ENCODE data around the gene CHCHD3. TPM values are rescaled to one million over a fixed set of nuclear protein-coding genes. Genes with fewer than 3 reads are reported as not detected.

CHCHD3 gene
- total RNA-seq, 2 donors from 2014 or later: 36.1 to 43.0 TPM

- H3K4me1 ChIP-seq (ENCODE audit: control insufficient read depth in 1 of 2, low read depth in 2 of 2): no peaks in the 10 kb centered on the region
- no peaks in the 10 kb centered on the region for H3K9me3 ChIP-seq
- no peak overlapping the region for H3K4me3 ChIP-seq
- no peak overlapping the region for H3K27ac ChIP-seq
- H3K36me3 ChIP-seq: no peaks in the 10 kb centered on the region
- DNase-seq (ENCODE audit: low spot score) (no peak), ATAC-seq (ENCODE audit: insufficient number of reproducible peaks, low FRiP score, low read depth) (no peak)
- no peaks in the 10 kb centered on the region for H3K27me3 ChIP-seq (replicated peaks; ENCODE audit: insufficient read depth)
- TF ChIP-seq CTCF (IDR thresholded peaks at IDR 0.05): no peak
Measured at GRCh38 chr7:132866551-132866950, 215.3 kb downstream of the CHCHD3 start.

GRCh38 chr7:132866144-132866531 is 215.8 kb downstream of the CHCHD3 start:
- DNase-seq (ENCODE audit: low spot score) (no peak), ATAC-seq (ENCODE audit: insufficient number of reproducible peaks, low FRiP score, low read depth) (no peak)
- Histone ChIP-seq H3K4me3 (no peak overlapping the region), H3K4me1 (ENCODE audit: control insufficient read depth in 1 of 2, low read depth in 2 of 2) (no peaks in the 10 kb centered on the region), H3K9me3 (no peaks in the 10 kb centered on the region), H3K27me3 (replicated peaks; ENCODE audit: insufficient read depth) (no peaks in the 10 kb centered on the region), H3K36me3 (no peaks in the 10 kb centered on the region), H3K27ac (no peak overlapping the region)
- no peak for TF ChIP-seq CTCF (IDR thresholded peaks at IDR 0.05)

- Histone ChIP-seq H3K27ac (no peak overlapping the region), H3K4me3 (no peak overlapping the region), H3K27me3 (replicated peaks; ENCODE audit: insufficient read depth) (no peaks in the 10 kb centered on the region), H3K36me3 (no peaks in the 10 kb centered on the region), H3K4me1 (ENCODE audit: control insufficient read depth in 1 of 2, low read depth in 2 of 2) (no peaks in the 10 kb centered on the region), H3K9me3 (no peaks in the 10 kb centered on the region)
- DNase-seq (ENCODE audit: low spot score) (no peak), ATAC-seq (ENCODE audit: insufficient number of reproducible peaks, low FRiP score, low read depth) (no peak)
- no peak for TF ChIP-seq CTCF (IDR thresholded peaks at IDR 0.05)
Measured at GRCh38 chr7:132865366-132866143, 216.3 kb downstream of the CHCHD3 start.

GRCh38 chr7:132861940-132862554 is 219.8 kb downstream of the CHCHD3 start:
- no peak for TF ChIP-seq CTCF (IDR thresholded peaks at IDR 0.05)
- H3K9me3 ChIP-seq: no peaks in the 10 kb centered on the region
- no peaks in the 10 kb centered on the region for H3K36me3 ChIP-seq
- DNase-seq (ENCODE audit: low spot score) (no peak), ATAC-seq (ENCODE audit: insufficient number of reproducible peaks, low FRiP score, low read depth) (no peak)
- no peak overlapping the region for H3K27ac ChIP-seq
- no peaks in the 10 kb centered on the region for H3K4me1 ChIP-seq (ENCODE audit: control insufficient read depth in 1 of 2, low read depth in 2 of 2)
- no peaks in the 10 kb centered on the region for H3K27me3 ChIP-seq (replicated peaks; ENCODE audit: insufficient read depth)
- H3K4me3 ChIP-seq: no peak overlapping the region

- Histone ChIP-seq H3K4me1 (ENCODE audit: control insufficient read depth in 1 of 2, low read depth in 2 of 2) (no peaks in the 10 kb centered on the region), H3K9me3 (no peaks in the 10 kb centered on the region), H3K4me3 (no peak overlapping the region), H3K36me3 (no peaks in the 10 kb centered on the region), H3K27ac (no peak overlapping the region), H3K27me3 (replicated peaks; ENCODE audit: insufficient read depth) (no peaks in the 10 kb centered on the region)
- no peak for DNase-seq (ENCODE audit: low spot score)
- no peak for ATAC-seq (ENCODE audit: insufficient number of reproducible peaks, low FRiP score, low read depth)
- TF ChIP-seq CTCF (IDR thresholded peaks at IDR 0.05): no peak
Measured at GRCh38 chr7:132861424-132861823, 220.5 kb downstream of the CHCHD3 start.

Measured in thoracic aorta (tissue), 2 donors.